Measurements from ENCODE around the gene LRRK1. TPM values are rescaled to one million over a fixed set of nuclear protein-coding genes. Genes with fewer than 3 reads are reported as not detected.

Gene LRRK1
- total and polyA plus RNA-seq, 9 donors = 6.5 to 27.3 (median 17.5) TPM

Other genes starting within 250 kb of the LRRK1 start
- 10 to 100 TPM in 3 of 7 donors, 1 to 10 TPM in 4; 2.2 to 73.2 (median 9.6) TPM for gene ALDH1A3, start 39.5 kb upstream of the LRRK1 start, total RNA-seq
- 10 to 100 TPM in 1 of 2 donors, 1 to 10 TPM in 1; 9.9 to 21.7 TPM for gene ALDH1A3, start 39.5 kb upstream of the LRRK1 start, polyA plus RNA-seq

All from ovary (tissue), 9 donors.